Cerebellar cortex (tissue), 1 donor: ENCODE results near the gene RGPD8.
"Not testable (repeated sequence)": the region's sequence is repeated elsewhere in the genome, so short reads cannot be mapped to it uniquely, and the experiment has no call there.

ENCODE experiments used
- DNase-seq: peaks from one replicate; pipeline ENCODE4 v3.0.0-alpha.2; 2015; ENCODE audit warnings: low spot score

RGPD8 gene

GRCh38 chr2:112434890-112435715 lies 1.7 kb upstream of the RGPD8 start:
- DNase-seq, result not testable (repeated sequence)

- DNase-seq, result no peak
These were observed 686 bp upstream of the RGPD8 start for GRCh38 chr2:112433932-112434730.

GRCh38 chr2:112432735-112433479 lies 538 bp downstream of the RGPD8 start:
- DNase-seq, result not testable (repeated sequence)

GRCh38 chr2:112432390-112432734 lies 1.1 kb downstream of the RGPD8 start:
- DNase-seq, result not testable (repeated sequence)

DNA sequence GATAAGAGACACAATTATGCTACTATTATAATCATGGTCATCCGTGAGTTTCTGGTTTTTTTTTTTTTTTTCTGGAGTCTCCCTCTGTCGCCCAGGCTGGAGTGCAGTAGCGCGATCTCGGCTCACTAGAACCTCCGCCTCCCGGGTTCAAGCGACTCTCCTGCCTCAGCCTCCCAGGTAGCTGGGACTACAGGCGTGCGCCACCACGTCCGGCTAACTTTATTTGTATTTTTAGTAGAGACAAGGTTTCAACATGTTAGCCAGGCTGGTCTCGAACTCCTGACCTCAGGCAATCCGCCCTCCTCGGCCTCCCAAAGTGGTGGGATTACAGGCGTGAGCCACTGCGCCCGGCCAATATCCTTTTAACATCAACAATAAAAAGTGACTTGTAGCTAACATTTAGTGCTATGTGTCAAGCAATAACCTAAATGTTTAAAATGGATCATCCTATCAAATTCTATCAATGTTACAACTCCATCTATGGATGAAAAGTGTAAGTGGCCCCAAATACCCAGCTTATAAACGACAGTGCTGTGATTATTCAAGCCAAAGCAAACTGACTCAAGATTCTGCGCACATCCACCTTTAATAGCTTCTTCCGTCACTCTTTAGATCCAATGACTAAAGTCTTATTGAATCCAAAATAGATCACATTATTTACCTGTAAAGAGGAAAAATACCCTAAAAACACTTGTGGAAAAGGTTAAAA lies 1.7 kb downstream of the RGPD8 start:
- not testable (repeated sequence) for DNase-seq

GRCh38 chr2:112424553-112424952 lies 8.9 kb downstream of the RGPD8 start:
- DNase-seq, result not testable (repeated sequence)

GRCh38 chr2:112416860-112417259 lies 16.6 kb downstream of the RGPD8 start:
- not testable (repeated sequence) for DNase-seq

DNA sequence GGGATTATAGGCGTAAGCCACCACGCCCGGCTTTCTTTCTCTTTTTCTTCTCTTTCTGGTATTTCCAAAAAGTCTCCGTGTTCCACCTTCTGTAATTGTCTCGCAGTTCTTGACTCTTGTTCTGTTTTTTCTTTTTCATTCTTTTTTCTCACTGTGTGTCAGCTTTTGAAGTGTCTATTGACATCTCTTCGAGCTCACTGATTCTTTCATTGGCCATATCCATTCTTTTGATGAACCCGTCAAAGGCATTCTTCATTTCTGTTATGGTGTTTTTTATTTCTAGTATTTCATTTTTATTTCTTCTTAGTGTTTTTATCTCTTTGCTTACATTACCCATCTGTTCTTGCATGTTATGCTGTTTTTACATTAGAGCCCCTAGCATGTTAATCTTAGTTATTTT lies 73.4 kb downstream of the RGPD8 start:
- not testable (repeated sequence) for DNase-seq

DNA sequence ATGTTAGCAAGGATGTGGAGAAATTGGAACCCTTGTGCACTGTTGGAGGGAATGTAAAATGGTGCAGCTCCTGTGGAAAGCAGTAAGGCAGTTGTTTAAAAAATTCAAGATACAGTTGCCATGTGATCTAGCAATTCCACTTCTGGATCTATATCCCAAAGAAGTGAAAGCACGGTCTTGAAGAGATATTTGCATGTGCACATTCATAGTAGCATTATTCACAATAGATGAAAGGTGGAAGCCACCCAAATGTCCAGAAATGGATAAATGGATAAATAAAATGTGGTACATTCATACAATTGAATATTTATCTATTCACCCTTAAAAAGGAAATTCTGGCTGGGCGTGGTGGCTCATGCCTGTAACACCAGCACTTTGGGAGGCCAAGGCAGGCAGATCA lies 79.1 kb downstream of the RGPD8 start:
- not testable (repeated sequence) for DNase-seq

GRCh38 chr2:112352809-112353603 lies 80.4 kb downstream of the RGPD8 start:
- not testable (repeated sequence) for DNase-seq

- not testable (repeated sequence) for DNase-seq
These were observed 81.2 kb downstream of the RGPD8 start for GRCh38 chr2:112352292-112352691.

DNA sequence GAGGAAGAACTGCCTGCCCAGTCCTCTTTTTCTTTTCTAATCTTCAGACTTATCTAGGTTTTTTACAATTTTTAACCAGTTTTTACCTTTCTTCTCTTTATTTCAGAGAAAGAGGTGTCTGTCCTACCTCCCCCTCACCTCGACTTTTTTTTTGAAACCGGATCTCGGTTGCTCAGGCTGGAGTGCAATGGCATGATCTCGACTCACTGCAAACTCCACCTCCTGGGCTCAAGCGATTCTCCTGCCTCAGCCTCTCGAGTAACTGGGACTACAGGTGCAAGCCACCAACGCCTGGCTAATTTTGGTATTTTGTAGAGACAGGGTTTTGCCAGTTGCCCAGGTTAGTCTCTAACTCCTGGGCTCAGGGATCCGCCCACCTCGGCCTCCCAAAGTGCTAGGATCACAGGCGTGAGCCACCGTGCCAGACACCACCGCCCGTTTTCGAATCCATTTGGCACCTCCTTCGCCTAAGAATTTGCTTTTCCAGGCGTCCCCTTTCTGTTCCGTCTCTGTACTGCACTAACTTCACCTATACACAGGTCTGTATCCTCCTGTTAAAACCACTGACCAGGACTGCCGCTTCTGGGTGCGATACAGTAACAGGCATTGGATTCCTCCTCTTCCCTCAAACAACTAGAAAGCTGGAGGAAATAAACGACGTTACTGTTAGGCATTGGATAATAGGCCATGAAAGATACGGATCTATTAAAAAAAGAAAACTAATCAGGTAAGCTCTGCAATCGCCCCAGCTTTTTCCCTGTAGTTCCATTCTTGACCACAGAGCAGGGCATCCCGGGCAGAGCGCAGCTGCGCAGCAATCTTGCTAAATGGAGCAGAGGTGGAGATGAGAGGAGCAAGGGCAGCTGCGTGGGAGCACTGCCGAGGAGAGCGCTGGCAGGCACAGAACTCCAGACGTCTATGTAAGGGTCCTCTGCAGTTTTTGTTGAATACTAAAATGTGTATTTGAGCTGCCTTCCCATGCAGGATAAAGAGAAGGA lies 88.1 kb downstream of the RGPD8 start:
- no peak for DNase-seq

DNA sequence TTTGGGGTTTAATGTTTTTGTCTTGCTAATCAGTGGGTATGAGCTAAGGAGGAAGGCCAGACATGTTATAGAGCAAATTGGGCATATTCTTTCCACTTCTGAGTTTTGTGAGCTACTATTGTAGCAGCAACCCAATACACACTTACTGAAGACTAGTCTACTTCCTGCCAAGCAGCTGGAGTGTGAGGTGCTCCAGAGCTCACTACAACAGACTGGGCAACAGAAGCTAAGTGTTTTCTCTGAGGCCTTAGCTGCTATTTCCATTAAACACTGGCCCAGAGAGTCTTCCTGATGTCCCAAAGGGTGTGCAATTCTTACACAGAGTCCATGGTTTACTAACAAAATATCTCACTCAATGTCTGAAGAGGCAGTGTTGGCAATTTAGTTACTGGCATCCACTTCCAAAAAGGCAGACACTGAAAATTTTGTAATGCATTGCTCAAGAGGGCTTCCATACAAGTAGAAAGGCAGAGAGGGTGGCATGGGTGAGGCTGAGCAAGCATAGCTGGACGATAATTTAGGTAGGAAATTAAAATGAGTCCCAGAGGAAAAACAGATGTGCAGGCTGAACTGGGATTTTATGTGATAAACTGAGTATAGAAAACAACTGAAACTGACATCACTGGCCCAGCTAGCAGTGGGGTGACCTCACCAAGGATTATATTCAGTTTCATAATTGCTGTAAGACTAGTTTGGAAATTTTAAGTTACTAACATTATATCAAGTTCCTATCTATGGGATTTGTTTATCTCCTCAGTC lies 89.4 kb downstream of the RGPD8 start:
- DNase-seq, result no peak

DNA sequence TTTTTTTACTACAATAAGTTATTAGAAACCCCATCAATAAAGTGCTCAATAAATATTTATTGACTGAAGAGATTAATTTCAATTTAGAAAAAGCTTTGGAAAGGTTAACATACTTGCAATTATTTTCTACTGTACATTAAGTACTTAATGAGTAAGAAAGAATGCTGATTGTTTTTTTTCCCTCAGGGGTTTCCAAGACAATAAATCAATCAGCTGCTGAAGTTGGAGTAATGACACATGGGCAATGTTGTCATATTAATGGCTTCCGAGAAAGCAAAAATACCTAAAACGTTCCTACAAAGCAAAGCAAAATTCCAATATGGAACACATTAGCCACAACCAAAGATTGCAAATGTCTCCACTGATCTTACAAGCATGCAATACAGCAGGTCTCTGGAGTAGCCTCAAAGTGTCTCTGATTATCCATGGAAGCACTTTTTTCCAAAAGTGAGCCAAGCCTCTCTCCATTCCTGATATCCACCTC lies 91.3 kb downstream of the RGPD8 start:
- no peak for DNase-seq

DNA sequence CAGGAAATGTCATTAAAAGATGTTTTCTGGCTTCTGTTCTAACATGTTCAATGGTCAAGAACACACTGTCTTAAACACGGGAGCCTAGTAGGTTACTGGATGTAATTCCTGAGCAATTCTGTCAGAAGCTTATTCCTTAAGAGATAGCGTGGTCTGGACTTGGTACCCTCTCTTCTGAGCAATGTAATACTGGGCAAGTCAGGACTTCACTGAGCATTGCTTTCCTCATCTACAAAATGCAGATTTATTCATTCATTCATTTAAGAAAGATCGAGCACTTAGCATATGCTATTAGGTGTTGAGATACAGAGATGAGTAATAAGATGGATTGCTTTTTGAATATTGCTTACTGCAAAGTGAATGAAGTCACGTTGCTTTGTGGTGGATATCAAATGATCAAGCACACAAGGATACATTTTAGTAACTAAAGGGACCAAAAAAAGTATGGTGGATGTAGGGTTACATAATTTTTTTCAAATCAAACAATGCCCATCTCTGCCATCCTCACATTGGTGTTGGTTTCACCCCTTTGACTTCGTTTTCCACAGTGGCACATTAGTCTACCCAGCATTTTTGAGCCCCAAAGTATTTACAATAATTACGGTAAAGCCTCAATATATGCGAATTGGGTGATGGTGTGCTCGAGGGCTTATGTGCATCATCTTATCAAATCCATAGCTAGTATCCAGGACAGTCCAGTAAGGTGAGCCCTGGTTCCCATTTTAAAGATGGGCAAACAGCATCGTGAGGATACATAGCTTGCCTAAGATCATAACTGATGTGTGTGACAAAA lies 92.8 kb downstream of the RGPD8 start:
- DNase-seq, result no peak

DNA sequence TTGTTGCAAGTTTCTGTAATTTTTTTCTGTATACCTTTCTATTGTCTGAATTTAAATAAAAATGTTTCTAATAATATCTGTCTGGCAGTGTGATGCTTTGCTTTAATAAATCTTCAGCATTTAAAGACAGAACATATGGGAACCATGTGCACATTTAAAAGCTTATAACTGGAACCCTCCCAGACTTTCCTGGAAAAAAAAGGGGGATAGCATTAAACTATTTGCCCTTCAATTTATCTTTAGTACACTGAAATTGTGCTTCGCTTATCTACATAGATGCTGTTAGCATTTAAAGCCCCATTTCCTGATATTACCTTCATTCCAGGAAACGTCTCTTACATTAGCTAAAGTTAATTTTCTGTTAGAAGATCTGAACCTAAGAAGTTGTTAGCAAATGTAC lies 93.5 kb downstream of the RGPD8 start:
- no peak for DNase-seq

DNA sequence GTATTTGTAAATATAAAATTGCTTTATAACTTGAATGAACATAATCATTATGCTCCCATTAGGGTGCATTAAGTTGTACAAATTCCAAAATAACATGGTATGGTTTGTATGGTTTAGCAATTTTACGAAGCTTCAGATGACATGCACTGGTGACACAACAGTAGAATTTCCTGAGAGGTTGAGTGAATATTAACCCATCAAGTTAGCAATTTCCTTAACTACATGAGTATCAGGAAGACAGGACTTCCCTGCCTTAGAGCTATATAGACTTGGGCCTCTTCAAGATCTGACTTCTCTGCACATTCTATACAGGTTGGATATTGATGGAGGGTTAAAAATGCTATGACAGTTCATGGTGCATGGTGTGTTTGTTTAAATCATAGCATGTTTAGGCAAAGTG lies 97.8 kb downstream of the RGPD8 start:
- DNase-seq, result no peak

GRCh38 chr2:112332123-112332696 lies 101.2 kb downstream of the RGPD8 start:
- DNase-seq, result no peak
